Lower leg skin (tissue), 3 donors: Measurements from ENCODE around the gene GPX5.

ENCODE experiments used
- POLR2A ChIP-seq, 2 donors: fragments of 450-650 bp; IDR thresholded peaks; one replicate each; pipeline ENCODE4 v1.6.1; 2016 to 2017; ENCODE audit warnings: antibody characterized with exemption in 2 of 2, mild to moderate bottlenecking in 1 of 2, moderate library complexity in 1 of 2
- TF ChIP-seq, protein P1 (sequence below), 3 donors: fragments of 450-650 bp; IDR thresholded peaks; one replicate each; pipeline ENCODE4 v1.5.1; 2016; ENCODE audit warnings: antibody characterized with exemption in 3 of 3, mild to moderate bottlenecking in 3 of 3, moderate library complexity in 2 of 3

DNA sequence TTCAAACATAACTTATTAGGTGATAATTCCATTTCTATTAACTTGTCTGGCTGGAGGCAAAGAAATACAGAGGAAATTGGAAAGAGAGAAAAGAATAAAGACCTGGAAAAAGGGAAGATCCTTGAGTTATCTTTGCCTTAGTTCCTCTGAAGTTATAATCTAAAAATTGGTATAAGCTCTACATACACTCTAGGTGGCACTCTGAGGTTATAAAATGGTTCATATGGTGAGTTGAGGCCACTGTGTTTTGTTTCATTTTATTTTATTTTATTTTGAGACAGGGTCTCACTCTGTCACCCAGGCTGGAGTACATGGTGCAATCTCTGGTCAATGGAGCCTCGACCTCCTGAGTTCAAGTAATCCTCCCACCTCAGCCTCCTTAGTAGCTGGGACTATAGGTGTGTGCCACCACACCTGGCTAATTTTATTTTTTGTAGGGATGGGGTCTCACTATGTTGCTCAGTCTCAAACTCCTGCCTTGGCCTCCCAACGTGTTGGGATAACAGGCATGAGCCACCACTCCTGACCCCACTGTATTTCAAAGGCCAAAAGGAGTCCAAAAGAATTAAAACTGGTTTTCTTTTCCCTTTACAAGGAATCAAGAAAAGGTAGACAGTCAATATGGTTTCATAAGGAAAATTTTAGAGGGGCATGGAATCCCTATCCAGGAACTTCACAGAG is 29.4 kb upstream of the GPX5 start:
- TF ChIP-seq POLR2A (IDR thresholded peaks at IDR 0.05), result no peak
- TF ChIP-seq, protein P1, sequence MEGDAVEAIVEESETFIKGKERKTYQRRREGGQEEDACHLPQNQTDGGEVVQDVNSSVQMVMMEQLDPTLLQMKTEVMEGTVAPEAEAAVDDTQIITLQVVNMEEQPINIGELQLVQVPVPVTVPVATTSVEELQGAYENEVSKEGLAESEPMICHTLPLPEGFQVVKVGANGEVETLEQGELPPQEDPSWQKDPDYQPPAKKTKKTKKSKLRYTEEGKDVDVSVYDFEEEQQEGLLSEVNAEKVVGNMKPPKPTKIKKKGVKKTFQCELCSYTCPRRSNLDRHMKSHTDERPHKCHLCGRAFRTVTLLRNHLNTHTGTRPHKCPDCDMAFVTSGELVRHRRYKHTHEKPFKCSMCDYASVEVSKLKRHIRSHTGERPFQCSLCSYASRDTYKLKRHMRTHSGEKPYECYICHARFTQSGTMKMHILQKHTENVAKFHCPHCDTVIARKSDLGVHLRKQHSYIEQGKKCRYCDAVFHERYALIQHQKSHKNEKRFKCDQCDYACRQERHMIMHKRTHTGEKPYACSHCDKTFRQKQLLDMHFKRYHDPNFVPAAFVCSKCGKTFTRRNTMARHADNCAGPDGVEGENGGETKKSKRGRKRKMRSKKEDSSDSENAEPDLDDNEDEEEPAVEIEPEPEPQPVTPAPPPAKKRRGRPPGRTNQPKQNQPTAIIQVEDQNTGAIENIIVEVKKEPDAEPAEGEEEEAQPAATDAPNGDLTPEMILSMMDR (IDR thresholded peaks at IDR 0.05), result no peak
